Tibial nerve (tissue), 4 donors: ENCODE measurements around the gene PIP. TPM values are rescaled to one million over a fixed set of nuclear protein-coding genes. Genes with fewer than 3 reads are reported as not detected.
"Not testable (repeated sequence)": the region's sequence is repeated elsewhere in the genome, so short reads cannot be mapped to it uniquely, and the experiment has no call there.

Experiments used
- DNase-seq, 2 donors: peaks; one replicate each; pipeline ENCODE4 v3.0.0-alpha.2; 2019; ENCODE audit warnings: low spot score in 2 of 2
- H3K27ac ChIP-seq, 4 donors: fragments of 200-600 bp; sonication (generic) in 3 of 4; one replicate each; pipeline ENCODE4 v1.5.1; 2017 to 2019; ENCODE audit warnings: mild to moderate bottlenecking in 1 of 4
- H3K27me3 ChIP-seq, 2 donors: fragments of 200-600 bp; sonication (generic) in 1 of 2; one replicate each; pipeline versions ENCODE4 v1.5.1 to v1.6.0; 2017 to 2019
- H3K36me3 ChIP-seq, 3 donors: fragments of 200-600 bp; sonication (generic); one replicate each; pipeline ENCODE4 v1.5.1; 2018 to 2019
- H3K4me1 ChIP-seq, 4 donors: fragments of 200-600 bp; sonication (generic) in 3 of 4; one replicate each; pipeline ENCODE4 v1.5.1; 2017 to 2019
- H3K4me3 ChIP-seq, 4 donors: fragments of 200-600 bp; sonication (generic) in 3 of 4; one replicate each; pipeline ENCODE4 v1.5.1; 2017 to 2019; ENCODE audit warnings: mild to moderate bottlenecking in 1 of 4, moderate library complexity in 1 of 4
- H3K9me3 ChIP-seq, 4 donors: fragments of 200-600 bp; sonication (generic) in 3 of 4; one replicate each; pipeline ENCODE4 v1.5.1; 2017 to 2019
- CTCF ChIP-seq, 5 experiments: fragments of 200-600 bp in 3 of 5; fragments of 450-650 bp in 2 of 5; sonication (generic) in 3 of 5; IDR thresholded peaks; one replicate each; pipeline ENCODE4 v1.5.1; 2016 to 2019; ENCODE audit warnings: antibody characterized with exemption in 5 of 5, mild to moderate bottlenecking in 3 of 5, moderate library complexity in 2 of 5
- EP300 ChIP-seq, 2 donors: sonication (generic); formaldehyde crosslinking; IDR thresholded peaks; one replicate each; pipeline ENCODE4 v1.6.1; 2017; ENCODE audit warnings: antibody characterized with exemption in 2 of 2, mild to moderate bottlenecking in 1 of 2
- POLR2A ChIP-seq, 2 donors: fragments of 450-650 bp; IDR thresholded peaks; one replicate each; pipeline ENCODE4 v1.6.1; 2017; ENCODE audit warnings: antibody characterized with exemption in 2 of 2, mild to moderate bottlenecking in 2 of 2, moderate library complexity in 2 of 2
- WGBS, 2 donors: methylation state at CpG; one replicate each; pipeline ENCODE4 v1.1.5; 2018; 5-methylcytosine and 5-hydroxymethylcytosine counted together
- total RNA-seq, 4 donors: library from RNA; depleted of rRNA; stranded (reverse); fragments of >200 nt; gene quantifications; one replicate each; pipeline ENCODE4 v1.1.0, GENCODE V29; 2016

PIP gene
- total RNA-seq, 4 donors from 2014 or later: not detected

DNA sequence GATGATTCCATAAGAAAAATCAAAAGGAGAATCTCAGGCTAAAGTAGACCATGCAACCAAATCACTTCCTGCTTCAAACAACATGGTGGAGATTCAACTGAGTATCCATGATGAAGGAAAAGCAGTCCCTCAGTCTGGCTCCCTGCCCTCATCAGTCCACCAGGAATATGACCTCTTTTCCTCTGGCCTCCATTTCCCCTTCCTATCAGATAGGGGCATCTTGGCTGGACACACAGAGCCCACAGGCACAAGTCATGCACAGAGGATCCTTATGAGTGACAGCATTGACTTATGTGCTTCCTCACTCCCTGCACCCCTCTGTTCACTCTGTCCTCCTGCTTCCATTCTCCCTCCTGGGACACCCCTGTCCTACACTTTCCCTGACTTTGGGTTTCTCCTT is 16.8 kb downstream of the PIP start:
- Histone ChIP-seq H3K4me1 (no peaks in the 10 kb centered on the region), H3K9me3 (peaks cover 0 to 17% (median 0%) of the 10 kb centered on the region in 4 donors), H3K4me3 (no peak overlapping the region), H3K27me3 (no peaks in the 10 kb centered on the region), H3K36me3 (no peaks in the 10 kb centered on the region), H3K27ac (no peak overlapping the region)
- no peak for TF ChIP-seq CTCF (IDR thresholded peaks at IDR 0.05)
- TF ChIP-seq POLR2A (IDR thresholded peaks at IDR 0.05): no peak
- TF ChIP-seq EP300 (IDR thresholded peaks at IDR 0.05): no peak
- DNase-seq: no peak

DNA sequence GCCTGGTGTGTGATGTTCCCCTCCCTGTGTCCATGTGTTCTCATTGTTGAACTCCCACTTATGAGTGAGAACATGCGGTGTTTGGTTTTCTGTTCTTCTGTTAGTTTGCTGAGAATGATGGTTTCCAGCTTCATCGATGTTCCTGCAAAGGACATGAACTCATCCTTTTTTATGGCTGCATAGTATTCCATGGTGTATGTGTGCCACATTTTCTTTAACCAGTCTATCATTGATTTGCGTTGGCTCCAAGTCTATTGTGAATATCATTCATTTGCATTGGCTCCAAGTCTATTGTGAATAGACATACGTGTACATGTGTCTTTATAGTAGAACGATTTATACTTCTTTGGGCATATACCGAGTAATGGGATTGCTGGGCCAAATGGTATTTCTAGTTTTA is 18.8 kb downstream of the PIP start:
- H3K9me3 ChIP-seq: peaks cover 0 to 17% (median 0%) of the 10 kb centered on the region in 4 donors
- H3K27ac ChIP-seq, H3K27me3 ChIP-seq, H3K4me1 ChIP-seq, H3K36me3 ChIP-seq, DNase-seq, H3K4me3 ChIP-seq: not testable (repeated sequence)
- 95 to 97% methylated on average over 6 of the region's 6 CpGs for WGBS, 2 donors

DNA sequence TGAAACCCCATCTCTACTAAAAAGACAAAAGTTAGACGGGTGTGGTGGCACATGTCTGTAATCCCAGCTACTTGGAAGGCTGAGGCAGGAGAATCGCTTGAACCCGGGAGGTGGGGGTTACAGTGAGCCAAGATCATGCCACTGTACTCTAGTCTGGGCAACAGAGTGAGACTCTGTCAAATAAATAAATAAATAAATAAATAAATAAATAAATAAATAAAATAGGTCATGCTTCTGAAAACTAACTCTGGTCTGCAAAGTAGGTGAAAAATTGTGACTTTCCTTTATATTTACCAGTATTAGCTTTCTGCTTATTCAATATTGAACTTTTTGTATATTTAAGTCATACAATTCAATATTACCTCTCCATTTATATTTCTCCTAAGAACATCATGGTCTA is 26.7 kb downstream of the PIP start:
- not testable (repeated sequence) for H3K4me1 ChIP-seq, H3K27me3 ChIP-seq, DNase-seq, H3K4me3 ChIP-seq, H3K27ac ChIP-seq, H3K9me3 ChIP-seq, H3K36me3 ChIP-seq
- 94 to 95% methylated on average over 3 of the region's 3 CpGs for WGBS, 2 donors

DNA sequence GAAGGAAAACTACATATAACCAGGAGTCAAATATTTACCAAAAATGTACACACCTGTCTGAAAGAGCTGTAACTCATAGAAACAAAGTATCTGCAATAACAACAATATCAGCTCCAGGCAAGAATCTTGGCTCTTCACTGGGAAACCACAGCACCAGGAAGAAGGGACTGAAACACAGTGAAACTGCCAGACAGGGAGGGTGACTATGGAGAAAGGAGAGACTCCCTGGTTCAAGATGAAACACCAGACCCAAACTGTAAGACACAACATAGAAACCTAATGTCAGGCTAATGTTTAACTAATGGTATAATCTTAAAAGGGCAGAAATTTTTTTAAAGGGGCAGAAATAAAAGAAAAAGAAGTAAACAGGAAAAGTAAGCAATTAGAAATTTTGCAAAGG is 39.8 kb downstream of the PIP start:
- Histone ChIP-seq H3K27ac (no peak overlapping the region), H3K9me3 (peaks cover 0 to 4% (median 0%) of the 10 kb centered on the region in 4 donors), H3K36me3 (no peaks in the 10 kb centered on the region), H3K4me1 (no peaks in the 10 kb centered on the region), H3K4me3 (no peak overlapping the region), H3K27me3 (no peaks in the 10 kb centered on the region)
- no peak for DNase-seq
- TF ChIP-seq POLR2A (IDR thresholded peaks at IDR 0.05) (no peak), CTCF (IDR thresholded peaks at IDR 0.05) (no peak), EP300 (IDR thresholded peaks at IDR 0.05) (no peak)

- DNase-seq: no peak
- Histone ChIP-seq H3K9me3 (peaks cover 0 to 6% (median 0%) of the 10 kb centered on the region in 4 donors), H3K27ac (no peak overlapping the region), H3K4me3 (no peak overlapping the region), H3K4me1 (no peaks in the 10 kb centered on the region), H3K27me3 (no peaks in the 10 kb centered on the region), H3K36me3 (no peaks in the 10 kb centered on the region)
- WGBS, 2 donors: 51 to 63% methylated on average over 4 of the region's 4 CpGs
- TF ChIP-seq POLR2A (IDR thresholded peaks at IDR 0.05) (no peak), EP300 (IDR thresholded peaks at IDR 0.05) (no peak), CTCF (IDR thresholded peaks at IDR 0.05) (no peak)
These were observed 40.5 kb downstream of the PIP start for GRCh38 chr7:143172354-143172753.

DNA sequence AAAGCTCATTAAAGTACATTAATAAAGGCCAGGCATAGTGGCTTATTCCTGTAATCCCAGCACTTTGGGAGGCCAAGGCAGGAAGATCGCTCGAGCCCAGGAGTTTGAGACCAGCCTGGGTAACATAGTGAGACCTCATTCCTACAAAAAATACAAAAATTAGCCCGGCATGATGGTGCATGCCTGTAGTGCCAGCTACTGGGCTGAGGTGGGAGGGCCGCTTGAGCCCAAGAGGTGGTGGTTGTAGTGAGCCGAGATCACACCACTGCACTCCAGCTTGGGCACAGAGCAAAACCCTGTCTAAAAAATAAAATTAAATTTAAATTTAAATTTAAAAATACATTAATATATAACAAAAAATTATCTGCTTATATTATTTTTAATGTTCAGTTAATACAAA is 44.3 kb downstream of the PIP start:
- Histone ChIP-seq H3K27ac (no peak overlapping the region), H3K9me3 (peaks cover 0 to 20% (median 6%) of the 10 kb centered on the region in 4 donors), H3K36me3 (no peaks in the 10 kb centered on the region), H3K27me3 (no peaks in the 10 kb centered on the region), H3K4me1 (no peaks in the 10 kb centered on the region), H3K4me3 (no peak overlapping the region)
- 93 to 94% methylated on average over 5 of the region's 5 CpGs for WGBS, 2 donors
- no peak for TF ChIP-seq POLR2A (IDR thresholded peaks at IDR 0.05)
- no peak for TF ChIP-seq EP300 (IDR thresholded peaks at IDR 0.05)
- no peak for TF ChIP-seq CTCF (IDR thresholded peaks at IDR 0.05)
- DNase-seq: no peak
